ENCODE results near the gene RBMS3. TPM values are rescaled to one million over a fixed set of nuclear protein-coding genes. Genes with fewer than 3 reads are reported as not detected.

RBMS3 gene
- total and polyA plus RNA-seq, 2 donors, result 12.8 to 19.9 TPM

GRCh38 chr3:29312395-29312794 is 31.5 kb downstream of the RBMS3 start:
- H3K36me3 ChIP-seq (ENCODE audit: control insufficient read depth in 2 of 2, insufficient read depth in 2 of 2, low read length in 1 of 2), result no peaks in the 10 kb centered on the region
- H3K27me3 ChIP-seq (ENCODE audit: control insufficient read depth in 2 of 2, insufficient read depth in 1 of 2, low read length in 1 of 2), result no peaks in the 10 kb centered on the region
- no peaks in the 10 kb centered on the region for H3K9me3 ChIP-seq (ENCODE audit: control insufficient read depth in 2 of 2, insufficient read depth in 1 of 2, low read length in 1 of 2)
- H3K4me3 ChIP-seq (ENCODE audit: low read length in 2 of 2), result no peak overlapping the region
- peaks cover 0 to 3% of the 10 kb centered on the region in 2 donors for H3K4me1 ChIP-seq (ENCODE audit: control insufficient read depth in 2 of 2, insufficient read depth in 2 of 2, low read length in 2 of 2)
- no peak for DNase-seq (ENCODE audit: low read depth in 6 of 9, low spot score in 9 of 9)
- no peak overlapping the region for H3K27ac ChIP-seq (ENCODE audit: low read depth in 1 of 2, low read length in 1 of 2)
- 98% methylated on average over 2 of the region's 2 CpGs for WGBS

DNA sequence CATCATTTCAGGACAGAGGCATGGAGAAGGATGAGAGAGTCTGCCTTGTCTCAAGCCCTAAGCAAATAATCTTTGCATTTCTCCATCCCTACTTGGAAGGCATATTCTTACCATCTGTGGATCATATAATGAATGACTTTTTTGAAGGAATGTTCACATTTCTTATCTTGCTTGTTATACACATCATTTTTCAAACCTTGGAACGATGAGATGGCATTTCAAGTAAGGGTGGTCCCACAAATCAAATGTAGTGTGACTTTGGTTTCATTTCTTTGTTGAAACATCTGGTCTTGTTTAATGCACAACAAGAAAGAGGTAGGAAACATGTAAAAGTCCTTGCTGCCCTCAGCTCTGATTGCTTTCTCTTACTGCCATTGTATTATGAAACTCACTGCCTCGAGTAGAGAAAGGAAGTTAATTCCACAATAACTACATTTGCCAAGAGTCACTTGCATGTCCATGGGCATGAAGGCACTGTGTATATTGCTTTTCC is 32.1 kb downstream of the RBMS3 start:
- WGBS, result 73% methylated on average over 2 of the region's 2 CpGs

DNA sequence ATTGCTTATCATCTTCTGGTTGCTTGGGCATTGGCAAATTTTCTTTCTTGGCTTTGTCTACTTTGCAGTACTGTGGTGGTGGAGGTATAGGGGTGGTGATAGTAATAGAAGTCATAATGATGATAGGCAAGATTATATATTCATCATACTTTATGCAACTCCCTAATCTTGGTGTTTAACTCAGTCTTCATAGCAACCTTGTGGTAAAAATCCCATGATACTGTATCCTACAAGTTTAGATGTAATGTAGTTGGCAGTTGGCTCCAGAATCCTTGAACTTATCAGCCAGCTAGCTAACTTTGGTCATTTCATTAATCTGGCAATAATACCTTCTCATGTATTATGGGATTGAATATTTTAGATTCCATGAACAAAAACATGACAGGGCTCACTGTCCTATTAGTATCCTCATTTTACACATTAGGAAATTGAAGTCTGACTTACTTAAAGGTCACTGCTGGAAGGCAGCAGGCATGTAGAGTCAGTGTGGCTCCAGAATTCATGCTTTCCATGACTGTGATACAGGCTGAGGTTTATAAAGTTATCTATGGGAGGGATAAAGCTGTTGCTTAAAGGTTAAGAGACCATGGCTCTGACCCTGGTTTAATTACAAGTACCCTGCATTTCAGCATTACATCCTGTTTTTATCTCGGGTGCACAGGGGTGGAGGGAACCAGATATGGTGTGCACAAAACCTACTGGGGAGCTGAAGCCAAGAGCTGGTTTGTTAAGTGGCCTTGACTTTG is 33.3 kb downstream of the RBMS3 start:
- H3K36me3 ChIP-seq (ENCODE audit: control insufficient read depth in 2 of 2, insufficient read depth in 2 of 2, low read length in 1 of 2), result no peaks in the 10 kb centered on the region
- no peaks in the 10 kb centered on the region for H3K27me3 ChIP-seq (ENCODE audit: control insufficient read depth in 2 of 2, insufficient read depth in 1 of 2, low read length in 1 of 2)
- no peak overlapping the region for H3K4me3 ChIP-seq (ENCODE audit: low read length in 2 of 2)
- no peak overlapping the region for H3K27ac ChIP-seq (ENCODE audit: low read depth in 1 of 2, low read length in 1 of 2)
- WGBS, result 94% methylated on average over 1 of the region's 1 CpG
- no peaks in the 10 kb centered on the region for H3K9me3 ChIP-seq (ENCODE audit: control insufficient read depth in 2 of 2, insufficient read depth in 1 of 2, low read length in 1 of 2)
- peaks cover 0 to 3% of the 10 kb centered on the region in 2 donors for H3K4me1 ChIP-seq (ENCODE audit: control insufficient read depth in 2 of 2, insufficient read depth in 2 of 2, low read length in 2 of 2)
- no peak for DNase-seq (ENCODE audit: low read depth in 6 of 9, low spot score in 9 of 9)

More for the DNA sequence above, 32.1 kb downstream of the RBMS3 start:
- Histone ChIP-seq H3K4me3 (ENCODE audit: low read length in 2 of 2) (no peak overlapping the region), H3K27me3 (ENCODE audit: control insufficient read depth in 2 of 2, insufficient read depth in 1 of 2, low read length in 1 of 2) (no peaks in the 10 kb centered on the region), H3K9me3 (ENCODE audit: control insufficient read depth in 2 of 2, insufficient read depth in 1 of 2, low read length in 1 of 2) (no peaks in the 10 kb centered on the region), H3K4me1 (ENCODE audit: control insufficient read depth in 2 of 2, insufficient read depth in 2 of 2, low read length in 2 of 2) (peaks cover 0 to 3% of the 10 kb centered on the region in 2 donors), H3K36me3 (ENCODE audit: control insufficient read depth in 2 of 2, insufficient read depth in 2 of 2, low read length in 1 of 2) (no peaks in the 10 kb centered on the region), H3K27ac (ENCODE audit: low read depth in 1 of 2, low read length in 1 of 2) (no peak overlapping the region)
- no peak for DNase-seq (ENCODE audit: low read depth in 6 of 9, low spot score in 9 of 9)

DNA sequence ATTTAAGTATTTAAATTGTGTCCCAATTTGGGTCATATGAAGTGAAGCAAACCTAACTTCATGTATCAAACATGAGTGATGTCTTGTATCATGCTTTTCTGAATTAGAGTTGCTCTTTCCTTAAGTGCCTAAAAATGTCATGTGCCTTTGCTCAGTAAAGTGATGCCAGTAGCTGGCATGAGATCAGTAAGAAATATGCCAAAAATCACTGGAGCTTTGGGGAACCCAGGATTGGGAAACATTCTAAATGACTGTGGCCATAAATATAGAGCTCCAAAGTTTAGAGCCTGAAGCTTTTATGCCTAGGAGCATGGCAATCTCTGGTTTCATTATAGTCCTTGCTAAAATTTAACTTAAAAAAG is 33.8 kb downstream of the RBMS3 start:
- peaks cover 0 to 3% of the 10 kb centered on the region in 2 donors for H3K4me1 ChIP-seq (ENCODE audit: control insufficient read depth in 2 of 2, insufficient read depth in 2 of 2, low read length in 2 of 2)
- no peak overlapping the region for H3K4me3 ChIP-seq (ENCODE audit: low read length in 2 of 2)
- H3K27me3 ChIP-seq (ENCODE audit: control insufficient read depth in 2 of 2, insufficient read depth in 1 of 2, low read length in 1 of 2), result no peaks in the 10 kb centered on the region
- H3K36me3 ChIP-seq (ENCODE audit: control insufficient read depth in 2 of 2, insufficient read depth in 2 of 2, low read length in 1 of 2), result no peaks in the 10 kb centered on the region
- H3K27ac ChIP-seq (ENCODE audit: low read depth in 1 of 2, low read length in 1 of 2), result no peak overlapping the region
- DNase-seq (ENCODE audit: low read depth in 6 of 9, low spot score in 9 of 9), result no peak
- H3K9me3 ChIP-seq (ENCODE audit: control insufficient read depth in 2 of 2, insufficient read depth in 1 of 2, low read length in 1 of 2), result no peaks in the 10 kb centered on the region

GRCh38 chr3:29317659-29318173 is 36.8 kb downstream of the RBMS3 start:
- H3K27ac ChIP-seq (ENCODE audit: low read depth in 1 of 2, low read length in 1 of 2), result peak overlapping the region in 1 of 2 donors; percentile 21
- peaks cover 0 to 2% of the 10 kb centered on the region in 2 donors for H3K4me1 ChIP-seq (ENCODE audit: control insufficient read depth in 2 of 2, insufficient read depth in 2 of 2, low read length in 2 of 2)
- WGBS, result 82% methylated on average over 1 of the region's 1 CpG
- no peak overlapping the region for H3K4me3 ChIP-seq (ENCODE audit: low read length in 2 of 2)
- no peaks in the 10 kb centered on the region for H3K36me3 ChIP-seq (ENCODE audit: control insufficient read depth in 2 of 2, insufficient read depth in 2 of 2, low read length in 1 of 2)
- no peaks in the 10 kb centered on the region for H3K27me3 ChIP-seq (ENCODE audit: control insufficient read depth in 2 of 2, insufficient read depth in 1 of 2, low read length in 1 of 2)
- no peak for DNase-seq (ENCODE audit: low read depth in 6 of 9, low spot score in 9 of 9)
- H3K9me3 ChIP-seq (ENCODE audit: control insufficient read depth in 2 of 2, insufficient read depth in 1 of 2, low read length in 1 of 2), result no peaks in the 10 kb centered on the region

GRCh38 chr3:29318251-29318650 is 37.4 kb downstream of the RBMS3 start:
- Histone ChIP-seq H3K27me3 (ENCODE audit: control insufficient read depth in 2 of 2, insufficient read depth in 1 of 2, low read length in 1 of 2) (no peaks in the 10 kb centered on the region), H3K27ac (ENCODE audit: low read depth in 1 of 2, low read length in 1 of 2) (peak overlapping the region; percentile 36 to 53), H3K4me1 (ENCODE audit: control insufficient read depth in 2 of 2, insufficient read depth in 2 of 2, low read length in 2 of 2) (no peaks in the 10 kb centered on the region), H3K4me3 (ENCODE audit: low read length in 2 of 2) (no peak overlapping the region), H3K9me3 (ENCODE audit: control insufficient read depth in 2 of 2, insufficient read depth in 1 of 2, low read length in 1 of 2) (no peaks in the 10 kb centered on the region), H3K36me3 (ENCODE audit: control insufficient read depth in 2 of 2, insufficient read depth in 2 of 2, low read length in 1 of 2) (no peaks in the 10 kb centered on the region)
- no peak for DNase-seq (ENCODE audit: low read depth in 6 of 9, low spot score in 9 of 9)
- WGBS, result 95% methylated on average over 3 of the region's 3 CpGs

DNA sequence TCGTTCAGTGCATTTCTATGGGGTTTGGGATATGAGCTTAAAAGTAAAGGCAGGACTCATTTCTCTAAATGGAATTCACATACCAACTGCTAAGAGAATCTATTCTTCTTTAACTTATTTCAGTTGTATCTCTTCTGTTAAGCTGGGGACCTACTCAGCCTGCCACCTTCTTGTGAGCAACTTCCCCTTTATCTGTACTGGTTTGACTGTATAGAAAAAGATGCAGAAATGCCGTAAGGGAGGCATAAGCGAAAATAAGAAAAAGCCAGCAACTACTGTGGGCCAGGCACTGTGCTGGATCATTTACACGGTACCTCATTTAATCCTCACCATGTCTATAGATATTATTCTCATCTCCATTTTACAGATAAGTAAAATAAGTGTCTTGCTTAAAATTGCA is 38.4 kb downstream of the RBMS3 start:
- Histone ChIP-seq H3K9me3 (ENCODE audit: control insufficient read depth in 2 of 2, insufficient read depth in 1 of 2, low read length in 1 of 2) (no peaks in the 10 kb centered on the region), H3K27me3 (ENCODE audit: control insufficient read depth in 2 of 2, insufficient read depth in 1 of 2, low read length in 1 of 2) (no peaks in the 10 kb centered on the region), H3K27ac (ENCODE audit: low read depth in 1 of 2, low read length in 1 of 2) (peak overlapping the region in 1 of 2 donors; percentile 14), H3K36me3 (ENCODE audit: control insufficient read depth in 2 of 2, insufficient read depth in 2 of 2, low read length in 1 of 2) (no peaks in the 10 kb centered on the region), H3K4me1 (ENCODE audit: control insufficient read depth in 2 of 2, insufficient read depth in 2 of 2, low read length in 2 of 2) (no peaks in the 10 kb centered on the region), H3K4me3 (ENCODE audit: low read length in 2 of 2) (no peak overlapping the region)
- DNase-seq (ENCODE audit: low read depth in 6 of 9, low spot score in 9 of 9), result no peak
- WGBS, result 91% methylated on average over 4 of the region's 4 CpGs

- Histone ChIP-seq H3K4me1 (ENCODE audit: control insufficient read depth in 2 of 2, insufficient read depth in 2 of 2, low read length in 2 of 2) (no peaks in the 10 kb centered on the region), H3K27me3 (ENCODE audit: control insufficient read depth in 2 of 2, insufficient read depth in 1 of 2, low read length in 1 of 2) (no peaks in the 10 kb centered on the region), H3K9me3 (ENCODE audit: control insufficient read depth in 2 of 2, insufficient read depth in 1 of 2, low read length in 1 of 2) (no peaks in the 10 kb centered on the region), H3K36me3 (ENCODE audit: control insufficient read depth in 2 of 2, insufficient read depth in 2 of 2, low read length in 1 of 2) (no peaks in the 10 kb centered on the region), H3K27ac (ENCODE audit: low read depth in 1 of 2, low read length in 1 of 2) (peak overlapping the region; percentile 6 to 22), H3K4me3 (ENCODE audit: low read length in 2 of 2) (no peak overlapping the region)
- DNase-seq (ENCODE audit: low read depth in 6 of 9, low spot score in 9 of 9), result no peak
- WGBS, result 93% methylated on average over 2 of the region's 2 CpGs
These were observed 38.9 kb downstream of the RBMS3 start for GRCh38 chr3:29319798-29320197.

DNA sequence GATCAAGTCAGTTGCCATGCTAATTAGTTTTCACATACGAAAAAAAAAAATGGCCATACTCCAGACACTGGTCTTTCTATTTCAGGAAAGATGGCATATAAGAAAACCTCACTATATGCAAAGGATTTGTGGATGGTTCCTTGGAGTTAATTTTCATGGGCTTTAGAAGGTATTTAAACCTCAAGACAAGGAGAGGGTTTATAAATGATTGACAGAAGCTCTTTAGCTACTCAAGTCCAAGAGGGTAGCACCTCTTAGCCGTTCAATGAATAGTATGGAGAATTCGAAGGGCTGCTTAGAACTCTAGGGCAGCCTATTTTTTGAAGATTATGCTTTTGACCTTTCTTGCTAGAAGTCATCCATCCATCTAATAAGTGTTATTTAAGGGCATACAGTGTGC is 41.7 kb downstream of the RBMS3 start:
- H3K9me3 ChIP-seq (ENCODE audit: control insufficient read depth in 2 of 2, insufficient read depth in 1 of 2, low read length in 1 of 2), result no peaks in the 10 kb centered on the region
- H3K4me1 ChIP-seq (ENCODE audit: control insufficient read depth in 2 of 2, insufficient read depth in 2 of 2, low read length in 2 of 2), result no peaks in the 10 kb centered on the region
- 90% methylated on average over 3 of the region's 3 CpGs for WGBS
- no peak overlapping the region for H3K4me3 ChIP-seq (ENCODE audit: low read length in 2 of 2)
- no peak for DNase-seq (ENCODE audit: low read depth in 6 of 9, low spot score in 9 of 9)
- H3K36me3 ChIP-seq (ENCODE audit: control insufficient read depth in 2 of 2, insufficient read depth in 2 of 2, low read length in 1 of 2), result no peaks in the 10 kb centered on the region
- H3K27me3 ChIP-seq (ENCODE audit: control insufficient read depth in 2 of 2, insufficient read depth in 1 of 2, low read length in 1 of 2), result no peaks in the 10 kb centered on the region
- no peak overlapping the region for H3K27ac ChIP-seq (ENCODE audit: low read depth in 1 of 2, low read length in 1 of 2)
